ENCODE measurements around the gene PCDHB3. TPM values are rescaled to one million over a fixed set of nuclear protein-coding genes. Genes with fewer than 3 reads are reported as not detected.
"Not testable (repeated sequence)": the region's sequence is repeated elsewhere in the genome, so short reads cannot be mapped to it uniquely, and the experiment has no call there.

Gene PCDHB3
- 0.99 TPM for total RNA-seq
- long read RNA-seq, partial matches to known transcripts, result 0 of 1 reads
- long read RNA-seq, other reads (novel, unspliced or antisense), result 0 of 1 reads

- intact Hi-C loops (cut with micrococcal nuclease), result no loop called here
- peak; percentile 40 for DNase-seq
- ATAC-seq, result peak; percentile 48
Observed at GRCh38 chr5:141100243-141100805, at the start of gene PCDHB3. TSS of gene PCDHB3 (plus strand) at chr5:141100473. CDS start at chr5:141100650, 177 bp downstream.

GRCh38 chr5:141050622-141051520, 49.4 kb upstream of the PCDHB3 start, which contains the start of gene PCDHB1:
TSS of gene PCDHB1 (plus strand) at chr5:141051374. CDS start at chr5:141051471, 97 bp downstream.
- intact Hi-C loops (cut with micrococcal nuclease), result no loop called here
- no peak for ATAC-seq

GRCh38 chr5:141051521-141051866, 48.8 kb upstream of the PCDHB3 start:
- DNase-seq (no peak), ATAC-seq (no peak)
- intact Hi-C loops (cut with micrococcal nuclease), result no loop called here

More at GRCh38 chr5:141050622-141051520, 49.4 kb upstream of the PCDHB3 start, which contains the start of gene PCDHB1:
- DNase-seq, result no peak

DNA sequence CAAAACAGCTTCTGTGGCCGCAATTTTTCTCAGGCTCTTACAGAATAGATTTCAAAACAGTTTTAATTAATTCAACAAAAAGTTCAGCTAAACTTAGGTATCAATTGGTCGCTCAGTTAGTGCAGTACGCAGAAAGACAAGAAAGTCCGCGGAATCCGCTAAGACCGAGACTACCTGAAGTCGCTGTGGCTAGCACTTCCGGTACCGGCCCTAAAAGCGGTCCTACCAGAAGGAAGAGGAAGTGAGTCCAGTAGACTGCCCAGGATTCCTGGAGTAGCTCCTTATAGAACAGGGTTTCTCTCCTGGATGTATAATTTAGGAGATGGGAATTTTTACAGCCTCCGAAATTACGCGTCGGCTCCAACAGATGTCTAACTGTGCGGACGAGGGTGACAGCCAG, 22.4 kb upstream of the PCDHB3 start:
- DNase-seq (no peak), ATAC-seq (no peak)
- intact Hi-C loops (cut with micrococcal nuclease), result no loop called here

DNA sequence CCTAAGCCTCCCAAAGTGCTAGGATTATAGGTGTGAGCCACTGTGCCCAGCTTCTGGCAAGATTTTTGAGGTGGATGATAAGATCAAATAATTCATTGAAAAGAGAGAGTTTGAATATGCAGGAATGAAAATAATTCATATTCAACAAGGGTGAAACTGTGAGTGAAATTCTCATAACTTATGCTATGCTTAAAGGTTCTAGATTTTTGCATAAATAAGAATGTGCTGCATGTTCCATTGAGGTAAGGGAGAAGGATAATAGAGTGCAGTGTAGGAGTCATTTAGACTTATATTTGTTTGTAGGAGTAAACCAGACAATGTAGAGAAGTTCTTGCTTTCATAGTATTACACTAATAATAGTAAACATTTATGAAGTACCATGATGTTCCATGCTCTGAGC, 18.0 kb upstream of the PCDHB3 start:
- no peak for DNase-seq
- ATAC-seq, result no peak
- intact Hi-C loops (cut with micrococcal nuclease), result no loop called here

DNA sequence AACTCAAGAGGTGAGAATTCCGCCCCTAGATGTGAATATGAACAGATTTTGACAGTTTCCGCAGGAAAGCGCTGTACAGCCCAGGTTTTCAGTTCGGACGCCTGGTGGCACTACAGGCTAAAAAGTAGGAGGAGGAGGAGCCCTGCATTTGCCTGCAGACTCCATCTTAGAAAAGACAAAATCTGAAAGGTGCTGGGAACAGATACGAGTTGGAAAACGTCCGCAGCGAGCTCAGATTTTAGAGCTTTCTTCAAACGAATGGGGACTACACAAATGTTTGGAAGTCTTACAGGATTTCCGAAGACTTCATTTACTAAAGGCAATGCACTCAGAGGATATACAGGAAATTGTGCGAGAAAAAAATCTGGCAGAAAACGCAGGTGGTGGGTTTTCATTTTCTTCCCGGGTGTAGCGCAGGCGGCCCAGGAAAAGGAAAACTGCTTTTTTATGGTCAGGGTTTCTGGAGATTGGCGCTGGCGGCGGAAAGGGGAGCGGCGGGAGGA, 15.7 kb upstream of the PCDHB3 start:
- intact Hi-C loops (cut with micrococcal nuclease), result no loop called here
- ATAC-seq, result peak; percentile 70
- DNase-seq, result no peak

GRCh38 chr5:141094481-141095262, 5.6 kb upstream of the PCDHB3 start, which contains the start of gene PCDHB2:
TSS of gene PCDHB2 (plus strand) at chr5:141094615. CDS start at chr5:141094791, 176 bp downstream.
- intact Hi-C loops (cut with micrococcal nuclease), result no loop called here
- peak; percentile 41 for DNase-seq
- peak; percentile 62 for ATAC-seq

DNA sequence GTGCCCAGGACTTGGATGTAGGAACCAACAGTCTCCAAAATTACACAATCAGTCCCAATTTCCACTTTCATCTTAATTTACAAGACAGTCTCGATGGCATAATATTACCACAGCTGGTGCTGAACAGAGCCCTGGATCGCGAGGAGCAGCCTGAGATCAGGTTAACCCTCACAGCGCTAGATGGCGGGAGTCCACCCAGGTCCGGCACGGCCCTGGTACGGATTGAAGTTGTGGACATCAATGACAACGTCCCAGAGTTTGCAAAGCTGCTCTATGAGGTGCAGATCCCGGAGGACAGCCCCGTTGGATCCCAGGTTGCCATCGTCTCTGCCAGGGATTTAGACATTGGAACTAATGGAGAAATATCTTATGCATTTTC, 5.0 kb upstream of the PCDHB3 start:
- ATAC-seq (no peak), DNase-seq (no peak)
- intact Hi-C loops (cut with micrococcal nuclease), result no loop called here

- intact Hi-C loops (cut with micrococcal nuclease); ATAC-seq; DNase-seq: not testable (repeated sequence)
Observed at GRCh38 chr5:141096181-141096580, 4.1 kb upstream of the PCDHB3 start.

- DNase-seq; intact Hi-C loops (cut with micrococcal nuclease); ATAC-seq: not testable (repeated sequence)
Observed at GRCh38 chr5:141096586-141096985, 3.7 kb upstream of the PCDHB3 start.

GRCh38 chr5:141101059-141101458, 786 bp downstream of the PCDHB3 start:
- DNase-seq (no peak), ATAC-seq (no peak)
- intact Hi-C loops (cut with micrococcal nuclease), result no loop called here

DNA sequence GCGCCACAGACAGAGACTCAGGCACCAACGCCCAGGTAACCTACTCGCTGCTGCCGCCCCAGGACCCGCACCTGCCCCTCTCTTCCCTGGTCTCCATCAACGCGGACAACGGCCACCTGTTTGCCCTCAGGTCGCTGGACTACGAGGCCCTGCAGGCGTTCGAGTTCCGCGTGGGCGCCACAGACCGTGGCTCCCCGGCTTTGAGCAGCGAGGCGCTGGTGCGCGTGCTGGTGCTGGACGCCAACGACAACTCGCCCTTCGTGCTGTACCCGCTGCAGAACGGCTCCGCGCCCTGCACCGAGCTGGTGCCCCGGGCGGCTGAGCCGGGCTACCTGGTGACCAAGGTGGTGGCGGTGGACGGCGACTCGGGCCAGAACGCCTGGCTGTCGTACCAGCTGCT, 1.8 kb downstream of the PCDHB3 start:
- ATAC-seq; intact Hi-C loops (cut with micrococcal nuclease); DNase-seq: not testable (repeated sequence)

DNA sequence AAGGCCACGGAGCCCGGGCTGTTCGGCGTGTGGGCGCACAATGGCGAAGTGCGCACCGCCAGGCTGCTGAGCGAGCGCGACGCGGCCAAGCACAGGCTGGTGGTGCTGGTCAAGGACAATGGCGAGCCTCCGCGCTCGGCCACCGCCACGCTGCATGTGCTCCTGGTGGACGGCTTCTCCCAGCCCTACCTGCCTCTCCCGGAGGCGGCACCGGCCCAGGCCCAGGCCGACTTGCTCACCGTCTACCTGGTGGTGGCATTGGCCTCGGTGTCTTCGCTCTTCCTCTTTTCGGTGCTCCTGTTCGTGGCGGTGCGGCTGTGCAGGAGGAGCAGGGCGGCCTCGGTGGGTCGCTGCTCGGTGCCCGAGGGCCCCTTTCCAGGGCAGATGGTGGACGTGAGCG, 2.2 kb downstream of the PCDHB3 start:
- intact Hi-C loops (cut with micrococcal nuclease); ATAC-seq; DNase-seq: not testable (repeated sequence)

DNA sequence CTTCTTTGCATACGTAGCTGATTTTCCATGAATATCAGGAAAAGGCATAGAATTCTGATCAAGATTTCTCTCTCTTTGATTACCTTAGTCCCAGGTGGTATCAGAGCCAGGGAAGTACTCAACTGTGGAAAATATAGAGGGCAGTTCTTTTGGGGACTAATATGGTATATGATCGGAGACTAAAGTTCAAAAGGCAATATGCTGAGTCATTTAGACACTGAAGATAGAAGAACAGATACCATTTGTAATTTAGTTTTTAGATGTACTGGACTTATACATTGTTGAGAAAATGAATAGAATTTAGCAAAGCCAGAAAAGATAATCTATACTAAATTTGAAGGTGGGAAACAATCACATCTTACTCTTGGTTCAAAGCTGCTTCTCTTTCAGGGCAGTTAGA, 5.1 kb downstream of the PCDHB3 start:
- DNase-seq (no peak), ATAC-seq (no peak)
- intact Hi-C loops (cut with micrococcal nuclease), result no loop called here

DNA sequence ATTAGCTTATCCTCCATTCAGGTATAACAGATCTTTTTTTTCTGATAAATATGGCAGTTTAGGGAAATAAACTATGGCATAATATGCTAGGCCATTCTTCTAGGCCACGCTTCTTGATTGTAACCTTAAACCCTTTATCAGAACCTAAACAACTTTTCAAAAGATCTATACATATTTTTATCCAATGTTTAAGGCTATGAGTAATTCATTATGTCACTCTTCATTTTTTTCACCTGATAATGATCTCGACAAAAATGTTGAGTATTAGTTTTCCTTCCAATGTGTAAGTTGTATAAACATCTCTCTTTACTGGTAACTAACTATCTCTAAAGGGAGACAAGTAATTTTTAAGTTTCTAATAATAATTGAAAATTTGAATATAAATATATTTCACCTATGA, 19.0 kb downstream of the PCDHB3 start:
- no peak for ATAC-seq
- no peak for DNase-seq
- intact Hi-C loops (cut with micrococcal nuclease), result no loop called here

- DNase-seq, result no peak
- no peak for ATAC-seq
- intact Hi-C loops (cut with micrococcal nuclease), result no loop called here
Observed at GRCh38 chr5:141121563-141121962, 21.3 kb downstream of the PCDHB3 start, which contains the start of gene PCDHB4. TSS of gene PCDHB4 (plus strand) at chr5:141121818. CDS start at chr5:141121999, 181 bp downstream.

- ATAC-seq, result no peak
- no peak for DNase-seq
- intact Hi-C loops (cut with micrococcal nuclease), result no loop called here
Observed at GRCh38 chr5:141121985-141122384, 21.7 kb downstream of the PCDHB3 start.

DNA sequence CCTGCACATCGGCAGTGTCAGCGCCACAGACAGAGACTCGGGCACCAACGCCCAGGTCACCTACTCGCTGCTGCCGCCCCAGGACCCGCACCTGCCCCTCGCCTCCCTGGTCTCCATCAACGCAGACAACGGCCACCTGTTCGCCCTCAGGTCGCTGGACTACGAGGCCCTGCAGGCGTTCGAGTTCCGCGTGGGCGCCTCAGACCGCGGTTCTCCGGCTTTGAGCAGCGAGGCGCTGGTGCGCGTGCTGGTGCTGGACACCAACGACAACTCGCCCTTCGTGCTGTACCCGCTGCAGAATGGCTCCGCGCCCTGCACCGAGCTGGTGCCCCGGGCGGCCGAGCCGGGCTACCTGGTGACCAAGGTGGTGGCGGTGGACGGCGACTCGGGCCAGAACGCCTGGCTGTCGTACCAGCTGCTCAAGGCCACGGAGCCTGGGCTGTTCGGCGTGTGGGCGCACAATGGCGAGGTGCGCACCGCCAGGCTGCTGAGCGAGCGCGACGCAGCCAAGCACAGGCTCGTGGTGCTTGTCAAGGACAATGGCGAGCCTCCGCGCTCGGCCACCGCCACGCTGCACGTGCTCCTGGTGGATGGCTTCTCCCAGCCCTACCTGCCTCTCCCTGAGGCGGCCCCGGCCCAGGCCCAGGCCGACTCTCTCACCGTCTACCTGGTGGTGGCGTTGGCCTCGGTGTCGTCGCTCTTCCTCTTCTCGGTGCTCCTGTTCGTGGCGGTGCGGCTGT, 23.3 kb downstream of the PCDHB3 start:
- ATAC-seq; DNase-seq; intact Hi-C loops (cut with micrococcal nuclease): not testable (repeated sequence)
